C4-2B (cell line): ENCODE measurements around the gene EEF1A2.

Experiments used
- H3K27ac ChIP-seq: fragments of 450-650 bp; 2 replicates; pipeline ENCODE4 v1.5.1; 2017
- CTCF ChIP-seq: fragments of 450-650 bp; conservative IDR thresholded peaks from 2 replicates; pipeline ENCODE4 v1.5.1; 2017; ENCODE audit warnings: mild to moderate bottlenecking
- ZFX ChIP-seq: fragments of 450-650 bp; IDR thresholded peaks from 2 replicates; pipeline ENCODE4 v1.6.1; 2017

The EEF1A2 gene

GRCh38 chr20:63493563-63494020 lies 5.3 kb downstream of the EEF1A2 start:
- H3K27ac ChIP-seq = no peak overlapping the region
- TF ChIP-seq CTCF (no peak), ZFX (no peak)

- H3K27ac ChIP-seq = no peak overlapping the region
- TF ChIP-seq ZFX (no peak), CTCF (no peak)
Measured at GRCh38 chr20:63492982-63493381, 5.9 kb downstream of the EEF1A2 start.

- H3K27ac ChIP-seq = no peak overlapping the region
- TF ChIP-seq ZFX (no peak), CTCF (no peak)
Measured at GRCh38 chr20:63492518-63492917, 6.4 kb downstream of the EEF1A2 start.

GRCh38 chr20:63491635-63492230 lies 7.2 kb downstream of the EEF1A2 start:
- TF ChIP-seq CTCF (no peak), ZFX (no peak)
- no peak overlapping the region for H3K27ac ChIP-seq

GRCh38 chr20:63491078-63491477 lies 7.8 kb downstream of the EEF1A2 start:
- TF ChIP-seq ZFX = no peak
- TF ChIP-seq CTCF = no peak
- H3K27ac ChIP-seq = no peak overlapping the region

- H3K27ac ChIP-seq = no peak overlapping the region
- no peak for TF ChIP-seq CTCF
- TF ChIP-seq ZFX = no peak
Measured at GRCh38 chr20:63490416-63490815, 8.5 kb downstream of the EEF1A2 start.

GRCh38 chr20:63488315-63489251 lies 10.3 kb downstream of the EEF1A2 start:
- TF ChIP-seq CTCF (no peak), ZFX (no peak)
- H3K27ac ChIP-seq = no peak overlapping the region
